Measurements from ENCODE around the gene NAPEPLD.
"Not testable (repeated sequence)": the region's sequence is repeated elsewhere in the genome, so short reads cannot be mapped to it uniquely, and the experiment has no call there.

- not testable (repeated sequence) for TF ChIP-seq CTCF (conservative IDR thresholded peaks at IDR 0.05); ZFX (IDR thresholded peaks at IDR 0.05)
Observed at GRCh38 chr7:103056006-103056405, 92.9 kb downstream of the NAPEPLD start.
